Glutamatergic neuron (in vitro differentiated cells): ENCODE data around the gene TGFBRAP1. TPM values are rescaled to one million over a fixed set of nuclear protein-coding genes. Genes with fewer than 3 reads are reported as not detected.

ENCODE experiments used
- DNase-seq: peaks from one replicate; pipeline ENCODE4 v3.0.0; 2022
- H3K27ac Mint-ChIP-seq: one replicate; pipeline ENCODE4 v1.8.0; 2020; ENCODE audit warnings: mild to moderate bottlenecking, mixed read lengths, inconsistent platforms; ENCODE audit not compliant: unreplicated experiment
- H3K27me3 Mint-ChIP-seq: one replicate; pipeline ENCODE4 v1.8.0; 2020; ENCODE audit warnings: mild to moderate bottlenecking, moderate library complexity, mixed read lengths, inconsistent platforms; ENCODE audit not compliant: unreplicated experiment
- H3K36me3 Mint-ChIP-seq: one replicate; pipeline ENCODE4 v1.8.0; 2020; ENCODE audit warnings: mild to moderate bottlenecking, mixed read lengths, inconsistent platforms; ENCODE audit not compliant: unreplicated experiment
- H3K4me1 Mint-ChIP-seq: one replicate; pipeline ENCODE4 v1.8.0; 2020; ENCODE audit warnings: mild to moderate bottlenecking, low read depth, mixed read lengths, inconsistent platforms; ENCODE audit not compliant: unreplicated experiment
- H3K4me3 Mint-ChIP-seq: one replicate; pipeline ENCODE4 v1.8.0; 2020; ENCODE audit warnings: mild to moderate bottlenecking, mixed read lengths, inconsistent platforms; ENCODE audit not compliant: unreplicated experiment
- H3K9me3 Mint-ChIP-seq: one replicate; pipeline ENCODE4 v1.8.0; 2020; ENCODE audit warnings: mild to moderate bottlenecking, moderate library complexity, mixed read lengths, inconsistent platforms; ENCODE audit not compliant: unreplicated experiment
- total RNA-seq: library from RNA; stranded (reverse); fragmentation: NEBNext Ultra II Directional; extraction: Animal tissue kit (Norgen Biotek cat#: 25700); gene quantifications from one replicate; pipeline ENCODE4 v1.2.1, GENCODE V29; 2021; ENCODE audit not compliant: unreplicated experiment
- TF ChIP-seq, protein P1 (sequence below): fragments of 200-600 bp; sonication (generic); IDR thresholded peaks from one replicate; pipeline ENCODE4 v1.5.0; 2021; ENCODE audit not compliant: partially characterized antibody, unreplicated experiment

Gene TGFBRAP1
- total RNA-seq, 1 donor from 2014 or later: 14.9 TPM

DNA sequence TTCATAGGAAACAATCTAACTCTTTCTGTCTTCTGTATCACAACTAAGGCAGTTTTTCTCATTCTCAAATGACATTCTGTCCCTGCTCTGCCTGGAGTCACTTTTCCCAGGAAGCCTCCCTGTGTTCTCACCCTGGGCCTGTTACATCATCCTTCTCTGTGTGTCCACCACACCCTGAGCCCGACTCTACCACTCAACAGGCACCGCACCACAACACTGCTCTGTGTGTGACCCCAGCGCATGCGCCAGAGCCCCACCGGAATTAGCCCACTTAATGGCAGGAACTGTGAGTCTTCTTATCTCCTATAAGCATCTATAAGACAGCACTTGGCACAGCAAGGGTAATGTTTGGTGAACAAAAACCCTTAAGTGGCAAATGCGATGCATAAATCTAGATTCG lies 32.3 kb downstream of the TGFBRAP1 start:
- Mint-ChIP-seq H3K4me3 (no peak overlapping the region), H3K9me3 (no peaks in the 10 kb centered on the region), H3K4me1 (peaks cover 7% of the 10 kb centered on the region), H3K27ac (no peak overlapping the region), H3K27me3 (peaks cover 6% of the 10 kb centered on the region), H3K36me3 (peaks cover 3% of the 10 kb centered on the region)
- DNase-seq: no peak
- TF ChIP-seq, protein P1, sequence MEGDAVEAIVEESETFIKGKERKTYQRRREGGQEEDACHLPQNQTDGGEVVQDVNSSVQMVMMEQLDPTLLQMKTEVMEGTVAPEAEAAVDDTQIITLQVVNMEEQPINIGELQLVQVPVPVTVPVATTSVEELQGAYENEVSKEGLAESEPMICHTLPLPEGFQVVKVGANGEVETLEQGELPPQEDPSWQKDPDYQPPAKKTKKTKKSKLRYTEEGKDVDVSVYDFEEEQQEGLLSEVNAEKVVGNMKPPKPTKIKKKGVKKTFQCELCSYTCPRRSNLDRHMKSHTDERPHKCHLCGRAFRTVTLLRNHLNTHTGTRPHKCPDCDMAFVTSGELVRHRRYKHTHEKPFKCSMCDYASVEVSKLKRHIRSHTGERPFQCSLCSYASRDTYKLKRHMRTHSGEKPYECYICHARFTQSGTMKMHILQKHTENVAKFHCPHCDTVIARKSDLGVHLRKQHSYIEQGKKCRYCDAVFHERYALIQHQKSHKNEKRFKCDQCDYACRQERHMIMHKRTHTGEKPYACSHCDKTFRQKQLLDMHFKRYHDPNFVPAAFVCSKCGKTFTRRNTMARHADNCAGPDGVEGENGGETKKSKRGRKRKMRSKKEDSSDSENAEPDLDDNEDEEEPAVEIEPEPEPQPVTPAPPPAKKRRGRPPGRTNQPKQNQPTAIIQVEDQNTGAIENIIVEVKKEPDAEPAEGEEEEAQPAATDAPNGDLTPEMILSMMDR: no peak

DNA sequence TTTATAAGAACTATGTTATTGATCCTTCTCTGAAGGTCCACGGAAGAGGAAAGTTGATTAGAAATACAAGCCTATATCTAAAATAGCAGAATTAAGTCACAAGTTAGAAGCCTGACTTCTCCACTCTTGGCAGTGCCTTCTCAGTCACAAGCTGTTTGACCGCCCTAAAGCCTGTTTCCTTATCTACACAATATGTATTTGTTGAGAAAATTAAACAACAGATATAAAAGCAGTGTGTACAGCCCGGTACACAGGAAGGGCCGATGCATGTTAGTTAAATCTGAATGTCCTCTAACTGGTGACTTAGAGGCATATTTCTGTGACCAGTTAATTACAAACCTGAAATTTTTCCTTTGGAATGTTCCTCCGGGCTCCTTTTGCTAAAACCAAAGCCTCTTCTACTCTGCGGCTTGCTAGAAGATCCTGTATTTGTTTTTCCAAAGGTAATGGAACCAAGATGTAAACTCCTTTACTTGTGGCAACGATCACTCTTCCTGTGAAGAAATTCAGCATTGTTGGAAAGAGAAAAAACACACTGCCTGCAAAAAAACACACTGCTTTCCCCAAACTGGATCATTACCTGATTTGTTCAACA lies 33.4 kb downstream of the TGFBRAP1 start:
- Mint-ChIP-seq H3K9me3 (peaks cover 2% of the 10 kb centered on the region), H3K4me3 (no peak overlapping the region), H3K36me3 (peaks cover 3% of the 10 kb centered on the region), H3K4me1 (peaks cover 10% of the 10 kb centered on the region), H3K27me3 (peaks cover 6% of the 10 kb centered on the region), H3K27ac (no peak overlapping the region)
- TF ChIP-seq, protein P1: no peak
- no peak for DNase-seq

DNA sequence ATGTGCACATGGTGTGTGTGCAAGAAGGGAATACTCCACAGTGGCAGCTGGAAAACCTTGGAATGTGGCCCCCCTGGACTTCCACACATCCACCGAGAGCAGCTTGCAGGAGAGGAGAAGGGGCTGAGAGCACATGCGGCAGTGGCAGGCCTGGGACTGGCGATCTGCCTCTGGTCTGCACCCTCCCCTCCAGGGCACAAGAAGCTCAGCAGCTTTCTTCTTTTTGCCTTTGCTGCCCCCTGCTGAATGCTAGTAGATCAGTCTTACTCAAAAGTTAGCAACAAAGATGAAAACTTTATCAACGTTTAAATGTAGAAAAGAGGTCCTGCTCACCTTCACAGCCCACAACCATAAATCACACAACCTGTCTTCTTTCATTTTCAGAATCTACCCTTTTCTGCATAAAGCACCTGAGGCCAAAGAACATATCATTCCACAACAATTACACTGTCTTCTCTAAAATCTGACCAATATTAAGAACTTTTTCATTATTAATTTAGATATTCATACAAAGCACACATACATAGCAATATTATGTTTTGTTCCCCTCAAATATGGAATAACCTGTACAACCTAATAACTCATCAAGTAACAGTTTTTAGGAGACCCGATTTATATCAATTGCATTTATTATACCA lies 34.6 kb downstream of the TGFBRAP1 start:
- H3K9me3 Mint-ChIP-seq: peaks cover 2% of the 10 kb centered on the region
- DNase-seq: peak; percentile 73
- H3K27ac Mint-ChIP-seq: no peak overlapping the region
- peaks cover 3% of the 10 kb centered on the region for H3K36me3 Mint-ChIP-seq
- peaks cover 6% of the 10 kb centered on the region for H3K27me3 Mint-ChIP-seq
- TF ChIP-seq, protein P1: peak; percentile 62
- peaks cover 10% of the 10 kb centered on the region for H3K4me1 Mint-ChIP-seq
- no peak overlapping the region for H3K4me3 Mint-ChIP-seq

DNA sequence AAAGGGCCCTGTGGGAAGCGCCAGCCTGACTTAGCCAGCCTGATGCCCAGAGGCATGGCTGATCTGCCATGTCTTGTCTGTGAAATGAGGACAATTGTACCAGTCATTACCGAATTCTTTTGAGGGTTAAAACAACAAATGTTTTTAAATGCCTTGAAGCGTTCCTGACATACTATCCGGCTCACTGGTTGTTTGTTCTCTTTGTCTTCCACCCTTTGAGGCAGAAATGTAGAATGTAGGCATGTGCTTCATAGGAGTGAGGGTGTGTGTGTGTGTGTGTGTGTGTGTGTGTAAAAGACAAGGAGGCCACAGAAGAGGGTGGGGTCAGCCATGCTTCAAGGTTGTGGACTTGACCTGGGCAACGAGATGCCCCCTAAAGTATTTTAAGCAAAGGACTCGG lies 35.5 kb downstream of the TGFBRAP1 start:
- H3K27ac Mint-ChIP-seq: no peak overlapping the region

DNA sequence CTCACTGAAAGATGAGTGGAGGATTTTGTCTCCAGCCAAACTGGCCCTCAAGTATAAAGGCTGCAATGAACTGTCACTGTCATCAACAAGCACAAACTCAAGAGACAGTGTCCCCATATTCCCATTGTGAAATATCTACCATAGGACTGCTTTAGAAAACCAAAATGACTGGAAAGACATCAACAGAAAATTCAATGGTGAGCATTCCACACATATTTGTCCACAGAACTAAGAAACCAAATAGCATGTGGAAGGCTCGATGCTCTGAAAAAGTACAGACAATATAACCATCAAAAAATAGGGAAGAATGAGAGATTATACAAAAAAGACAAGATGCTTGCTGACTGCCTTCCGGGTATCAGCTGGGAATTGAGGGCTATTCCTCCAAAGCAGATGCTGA lies 37.6 kb downstream of the TGFBRAP1 start:
- TF ChIP-seq, protein P1: no peak
- Mint-ChIP-seq H3K4me3 (no peak overlapping the region), H3K27ac (no peak overlapping the region), H3K36me3 (no peaks in the 10 kb centered on the region), H3K27me3 (peaks cover 6% of the 10 kb centered on the region), H3K4me1 (peaks cover 13% of the 10 kb centered on the region), H3K9me3 (peaks cover 2% of the 10 kb centered on the region)
- no peak for DNase-seq

More for the DNA sequence above, 35.5 kb downstream of the TGFBRAP1 start:
- Mint-ChIP-seq H3K4me1 (peaks cover 10% of the 10 kb centered on the region), H3K27me3 (peaks cover 6% of the 10 kb centered on the region), H3K4me3 (no peak overlapping the region), H3K9me3 (peaks cover 2% of the 10 kb centered on the region), H3K36me3 (peaks cover 3% of the 10 kb centered on the region)
- DNase-seq: no peak
- TF ChIP-seq, protein P1: no peak
